ENCODE results near the gene FXYD2.

Gene FXYD2

GRCh38 chr11:117822074-117823033 lies 2.2 kb downstream of the FXYD2 start:
- no peak overlapping the region for H3K4me3 ChIP-seq (ENCODE audit: low read depth, low read length, poor library complexity, severe bottlenecking)
- H3K4me1 ChIP-seq (ENCODE audit: insufficient read depth, low read length, severe bottlenecking) = no peaks in the 10 kb centered on the region
- H3F3A ChIP-seq (ENCODE audit: insufficient read depth, low read length) = no peaks in the 10 kb centered on the region
- no peaks in the 10 kb centered on the region for H3K79me2 ChIP-seq (ENCODE audit: insufficient read depth, low read length)
- no peak overlapping the region for H2AFZ ChIP-seq (ENCODE audit: low read length)
- H3K27ac ChIP-seq (ENCODE audit: low read depth, low read length, poor library complexity, severe bottlenecking) = no peak overlapping the region
- no peaks in the 10 kb centered on the region for H4K20me1 ChIP-seq (ENCODE audit: insufficient read depth, low read length)
- no peaks in the 10 kb centered on the region for H3K9me2 ChIP-seq (ENCODE audit: low read depth, low read length)
- TF ChIP-seq CTCF (IDR thresholded peaks at IDR 0.05; ENCODE audit: low read length) (peak; percentile 47), EZH2 (IDR thresholded peaks at IDR 0.05; ENCODE audit: borderline replicate concordance, low read length) (no peak)
- H3K27me3 ChIP-seq (ENCODE audit: insufficient read depth, low read length) = no peaks in the 10 kb centered on the region
- H3K9ac ChIP-seq (ENCODE audit: low read length) = no peak overlapping the region
- H3K9me3 ChIP-seq (ENCODE audit: low read length) = no peaks in the 10 kb centered on the region
- no peaks in the 10 kb centered on the region for H3K36me3 ChIP-seq (ENCODE audit: insufficient read depth, low read length)
- no peak overlapping the region for H3K4me2 ChIP-seq (ENCODE audit: low read length)

GRCh38 chr11:117821431-117821830 lies 3.1 kb downstream of the FXYD2 start:
- Histone ChIP-seq H3K9me2 (ENCODE audit: low read depth, low read length) (no peaks in the 10 kb centered on the region), H3K9ac (ENCODE audit: low read length) (no peak overlapping the region), H4K20me1 (ENCODE audit: insufficient read depth, low read length) (no peaks in the 10 kb centered on the region), H3K9me3 (ENCODE audit: low read length) (no peaks in the 10 kb centered on the region), H3K36me3 (ENCODE audit: insufficient read depth, low read length) (no peaks in the 10 kb centered on the region), H2AFZ (ENCODE audit: low read length) (no peak overlapping the region), H3K4me2 (ENCODE audit: low read length) (no peak overlapping the region), H3F3A (ENCODE audit: insufficient read depth, low read length) (no peaks in the 10 kb centered on the region), H3K79me2 (ENCODE audit: insufficient read depth, low read length) (no peaks in the 10 kb centered on the region), H3K4me3 (ENCODE audit: low read depth, low read length, poor library complexity, severe bottlenecking) (no peak overlapping the region), H3K4me1 (ENCODE audit: insufficient read depth, low read length, severe bottlenecking) (no peaks in the 10 kb centered on the region), H3K27ac (ENCODE audit: low read depth, low read length, poor library complexity, severe bottlenecking) (no peak overlapping the region), H3K27me3 (ENCODE audit: insufficient read depth, low read length) (no peaks in the 10 kb centered on the region)
- TF ChIP-seq EZH2 (IDR thresholded peaks at IDR 0.05; ENCODE audit: borderline replicate concordance, low read length) (no peak), CTCF (IDR thresholded peaks at IDR 0.05; ENCODE audit: low read length) (no peak)

DNA sequence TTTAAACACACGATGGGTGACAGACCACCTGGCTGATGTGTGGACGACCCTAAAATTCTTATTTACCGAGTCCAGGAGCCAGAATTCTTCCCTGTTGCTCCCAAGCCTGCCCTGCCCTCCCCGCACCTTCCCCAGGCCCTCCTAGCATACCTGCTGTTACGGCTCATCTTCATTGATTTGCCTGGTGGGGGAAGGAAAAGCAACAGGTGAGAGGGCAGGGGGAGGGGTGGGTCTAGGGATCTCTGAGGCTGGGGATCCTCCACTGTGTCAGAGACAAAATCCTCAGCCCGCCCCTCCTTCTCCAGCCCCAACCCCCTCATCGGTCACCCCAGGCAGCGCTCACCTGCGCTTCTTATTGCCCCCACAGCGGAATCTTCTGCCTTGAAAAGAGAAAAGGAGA lies 4.0 kb downstream of the FXYD2 start:
- Histone ChIP-seq H3K4me1 (ENCODE audit: insufficient read depth, low read length, severe bottlenecking) (no peaks in the 10 kb centered on the region), H3K9me3 (ENCODE audit: low read length) (no peaks in the 10 kb centered on the region), H3K27me3 (ENCODE audit: insufficient read depth, low read length) (no peaks in the 10 kb centered on the region), H3K36me3 (ENCODE audit: insufficient read depth, low read length) (no peaks in the 10 kb centered on the region), H3K9ac (ENCODE audit: low read length) (no peak overlapping the region), H2AFZ (ENCODE audit: low read length) (no peak overlapping the region), H3F3A (ENCODE audit: insufficient read depth, low read length) (no peaks in the 10 kb centered on the region), H4K20me1 (ENCODE audit: insufficient read depth, low read length) (no peaks in the 10 kb centered on the region), H3K9me2 (ENCODE audit: low read depth, low read length) (no peaks in the 10 kb centered on the region), H3K79me2 (ENCODE audit: insufficient read depth, low read length) (no peaks in the 10 kb centered on the region), H3K4me3 (ENCODE audit: low read depth, low read length, poor library complexity, severe bottlenecking) (no peak overlapping the region), H3K4me2 (ENCODE audit: low read length) (no peak overlapping the region), H3K27ac (ENCODE audit: low read depth, low read length, poor library complexity, severe bottlenecking) (no peak overlapping the region)
- TF ChIP-seq CTCF (IDR thresholded peaks at IDR 0.05; ENCODE audit: low read length) (no peak), EZH2 (IDR thresholded peaks at IDR 0.05; ENCODE audit: borderline replicate concordance, low read length) (no peak)
